ENCODE measurements around the gene ANKS3.

Gene ANKS3

GRCh38 chr16:4683255-4684057 lies 50.6 kb downstream of the ANKS3 start:
- no peak for DNase-seq

- no peak for DNase-seq
Observed at GRCh38 chr16:4682616-4683254, 51.3 kb downstream of the ANKS3 start.

GRCh38 chr16:4682084-4682591 lies 51.9 kb downstream of the ANKS3 start:
- DNase-seq, result no peak

- no peak for DNase-seq
Observed at GRCh38 chr16:4681471-4682083, 52.5 kb downstream of the ANKS3 start.

- no peak for DNase-seq
Observed at GRCh38 chr16:4680673-4681470, 53.2 kb downstream of the ANKS3 start.

GRCh38 chr16:4679850-4680636 lies 54.0 kb downstream of the ANKS3 start:
- DNase-seq, result no peak

GRCh38 chr16:4679156-4679849 lies 54.8 kb downstream of the ANKS3 start:
- peak; percentile 23 for DNase-seq

GRCh38 chr16:4678596-4678995 lies 55.5 kb downstream of the ANKS3 start:
- no peak for DNase-seq

- DNase-seq, result no peak
Observed at GRCh38 chr16:4677994-4678393, 56.1 kb downstream of the ANKS3 start.

- no peak for DNase-seq
Observed at GRCh38 chr16:4677390-4677789, 56.7 kb downstream of the ANKS3 start.

GRCh38 chr16:4676831-4677230 lies 57.2 kb downstream of the ANKS3 start:
- DNase-seq, result no peak

- no peak for DNase-seq
Observed at GRCh38 chr16:4675864-4676786, 57.9 kb downstream of the ANKS3 start.

GRCh38 chr16:4674926-4675530 lies 59.0 kb downstream of the ANKS3 start:
- no peak for DNase-seq

GRCh38 chr16:4673387-4674046 lies 60.6 kb downstream of the ANKS3 start:
- no peak for DNase-seq

- no peak for DNase-seq
Observed at GRCh38 chr16:4668313-4668960, 65.6 kb downstream of the ANKS3 start.

- DNase-seq, result no peak
Observed at GRCh38 chr16:4667203-4667963, 66.7 kb downstream of the ANKS3 start.

GRCh38 chr16:4666537-4667202 lies 67.4 kb downstream of the ANKS3 start:
- no peak for DNase-seq

All from NCI-H1436 (cell line).